Activated gamma-delta T cell treated with anti-CD3 and anti-CD28 coated beads, Interleukin-2, amount 50 U/mL, for 16 hours (primary cell): ENCODE data around the gene AURKAIP1.

Experiments used
- DNase-seq: peaks from one replicate; pipeline ENCODE4 v3.0.0-alpha.2; 2020; ENCODE audit warnings: low read depth

AURKAIP1 gene

DNA sequence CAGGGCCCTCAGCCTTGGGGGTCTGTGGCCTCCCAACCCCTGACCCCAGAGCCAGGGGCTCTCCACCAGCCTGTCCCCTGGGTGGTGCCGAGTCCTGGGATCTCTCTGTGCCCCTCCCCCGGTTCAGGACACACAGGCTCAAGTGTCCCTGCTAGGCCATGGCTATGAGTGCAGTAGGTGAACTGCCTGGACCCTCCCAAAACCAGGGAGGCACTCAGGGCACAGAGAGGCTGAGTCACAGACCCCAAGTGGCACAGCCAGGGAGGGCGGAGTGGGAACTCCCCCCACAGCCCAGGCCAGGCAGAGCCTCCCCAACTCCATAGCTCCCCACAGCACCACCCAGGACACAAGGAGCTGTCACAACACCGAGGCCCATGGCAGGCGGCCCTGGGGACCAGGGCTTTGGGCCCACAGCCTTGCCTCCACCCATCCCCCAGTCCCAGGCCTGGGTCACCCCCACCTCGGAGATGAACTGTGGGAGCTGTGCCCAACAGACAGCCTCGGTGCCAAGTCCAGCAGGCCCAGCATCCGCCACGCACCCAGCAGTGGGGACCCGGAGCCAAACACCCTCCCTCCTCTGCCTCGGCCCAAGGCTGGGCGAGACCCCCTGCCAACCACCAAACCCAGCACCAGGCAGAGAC, 29.0 kb downstream of the AURKAIP1 start:
- no peak for DNase-seq

DNA sequence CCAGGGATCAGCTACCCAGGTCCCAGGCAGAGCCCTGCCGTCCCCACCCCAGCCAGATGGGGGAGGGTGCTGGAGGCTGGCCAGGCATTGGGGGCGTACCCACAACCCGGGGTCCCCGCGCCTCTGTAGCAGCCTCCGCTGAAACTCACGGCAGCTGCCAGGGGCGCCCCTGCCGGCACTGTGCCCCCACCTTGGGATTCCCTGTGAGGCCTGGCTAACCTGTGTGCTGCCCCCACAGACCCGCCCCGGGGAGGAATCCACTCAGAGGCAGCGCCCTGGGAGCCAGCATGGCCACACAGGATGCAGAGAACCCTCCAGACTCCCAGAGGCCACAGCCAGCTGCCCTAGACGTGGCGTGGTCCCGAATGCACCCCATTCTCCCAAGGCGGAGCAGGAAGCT, 29.6 kb downstream of the AURKAIP1 start:
- DNase-seq, result no peak

DNA sequence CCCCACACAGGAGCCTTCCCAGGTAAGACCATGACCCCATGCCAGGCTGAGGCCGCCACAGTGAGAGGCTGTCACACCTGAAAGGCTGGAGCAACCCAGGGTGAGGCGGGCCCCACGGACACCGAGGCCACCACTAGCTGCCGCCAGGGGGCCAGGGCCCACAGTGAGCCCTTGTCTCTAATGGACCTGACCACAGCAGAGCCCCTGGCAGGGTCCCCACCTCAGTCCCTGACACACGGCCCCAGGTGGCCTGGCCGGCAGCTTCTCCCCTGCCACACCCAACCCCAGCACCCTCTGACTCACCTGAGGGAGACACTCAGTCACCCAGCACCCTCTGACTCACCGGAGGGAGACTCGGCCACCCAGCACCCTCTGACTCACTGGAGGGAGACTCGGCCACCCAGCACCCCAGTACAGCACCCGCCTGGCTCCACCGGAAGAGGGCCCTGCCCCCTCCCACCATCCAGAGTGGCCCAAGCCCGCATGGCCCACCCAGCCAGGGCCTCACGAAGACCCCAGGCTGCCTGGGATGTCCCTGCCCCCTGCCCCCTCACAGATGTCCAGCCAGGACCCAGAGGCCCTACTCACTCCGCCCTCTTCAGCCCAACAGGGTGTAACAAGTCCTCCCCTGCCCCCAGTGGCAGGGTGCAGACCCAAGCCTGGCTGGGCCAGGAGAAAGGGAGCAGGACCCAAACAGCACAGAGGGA, 30.2 kb downstream of the AURKAIP1 start:
- DNase-seq, result no peak

DNA sequence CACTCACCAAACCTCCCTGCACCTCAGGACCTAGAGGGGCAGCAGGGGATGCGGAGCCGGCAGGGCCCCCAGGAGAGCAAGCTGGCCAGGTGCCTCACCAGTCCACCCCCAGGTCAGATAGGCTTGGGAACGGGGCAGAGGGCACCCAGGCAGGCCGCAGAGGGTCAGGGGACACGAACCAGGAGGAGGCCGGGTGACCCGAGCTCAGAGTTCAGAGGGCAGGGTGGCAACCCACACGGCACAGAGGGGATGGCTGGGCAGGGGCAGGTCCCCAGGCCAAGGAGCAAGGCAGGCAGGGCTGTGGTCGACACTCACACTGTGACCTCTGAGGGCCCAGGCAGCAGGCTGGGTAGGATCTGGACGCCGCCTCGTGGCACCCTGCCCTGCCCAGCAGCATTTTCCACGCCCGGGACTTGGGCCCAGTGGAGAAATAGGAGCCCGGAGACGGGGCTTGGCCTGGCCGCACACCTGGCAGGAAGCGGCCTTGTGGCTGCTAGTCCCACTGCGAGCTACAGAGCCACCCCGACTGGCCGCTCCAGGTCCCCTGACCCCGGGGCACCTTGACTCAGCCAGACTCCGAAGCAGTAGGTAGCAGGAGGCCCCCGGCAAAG, 31.1 kb downstream of the AURKAIP1 start:
- no peak for DNase-seq

DNA sequence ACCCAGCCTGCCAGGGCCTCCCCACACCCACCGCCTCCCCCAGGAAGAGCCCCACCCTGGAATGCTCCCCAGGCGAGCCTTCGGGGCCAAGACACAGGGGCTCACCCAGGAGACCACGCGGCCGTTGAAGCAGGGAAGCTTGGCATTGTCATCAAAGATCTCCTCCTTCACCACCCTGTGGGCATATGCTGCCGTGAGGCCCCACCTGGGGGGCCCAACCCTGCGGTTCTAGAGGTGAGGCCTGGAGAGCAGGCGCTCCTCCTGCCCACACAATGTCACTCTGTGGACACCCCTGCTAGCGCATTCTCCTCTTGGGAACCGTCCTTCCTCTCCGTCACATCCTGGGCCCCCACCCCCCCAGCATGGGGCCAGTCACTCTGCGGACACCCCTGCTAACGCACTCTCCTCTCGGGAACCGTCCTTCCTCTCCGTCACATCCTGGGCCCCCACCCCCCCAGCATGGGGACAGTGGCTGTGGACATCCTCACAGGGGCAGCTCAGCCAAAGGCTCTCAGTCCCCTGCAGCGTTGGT, 32.4 kb downstream of the AURKAIP1 start:
- no peak for DNase-seq

DNA sequence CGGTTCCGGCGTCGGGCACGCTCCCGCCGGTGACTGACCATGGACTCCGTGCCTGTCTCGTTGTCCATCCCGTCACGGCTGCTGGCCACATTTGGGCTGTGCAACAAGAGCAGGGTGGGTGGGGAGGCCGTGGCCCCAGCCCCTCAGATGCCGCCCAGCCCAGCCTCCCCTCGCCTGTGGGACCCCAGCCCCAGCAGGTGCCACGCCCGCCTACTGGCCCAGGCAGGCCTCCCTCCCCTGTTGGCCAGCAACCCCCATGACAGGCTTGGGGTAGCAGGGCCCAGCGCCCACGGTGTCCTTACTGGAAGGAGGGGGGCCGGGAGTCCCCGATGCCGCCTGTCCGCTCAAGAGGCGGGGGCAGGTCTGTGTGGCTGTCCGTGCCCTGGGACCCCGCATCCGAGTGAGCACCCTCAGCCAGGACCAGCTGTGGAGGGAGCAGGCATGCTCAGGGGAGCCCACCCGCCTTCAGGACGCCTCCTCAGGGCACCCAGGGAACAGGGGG, 32.9 kb downstream of the AURKAIP1 start:
- no peak for DNase-seq

DNA sequence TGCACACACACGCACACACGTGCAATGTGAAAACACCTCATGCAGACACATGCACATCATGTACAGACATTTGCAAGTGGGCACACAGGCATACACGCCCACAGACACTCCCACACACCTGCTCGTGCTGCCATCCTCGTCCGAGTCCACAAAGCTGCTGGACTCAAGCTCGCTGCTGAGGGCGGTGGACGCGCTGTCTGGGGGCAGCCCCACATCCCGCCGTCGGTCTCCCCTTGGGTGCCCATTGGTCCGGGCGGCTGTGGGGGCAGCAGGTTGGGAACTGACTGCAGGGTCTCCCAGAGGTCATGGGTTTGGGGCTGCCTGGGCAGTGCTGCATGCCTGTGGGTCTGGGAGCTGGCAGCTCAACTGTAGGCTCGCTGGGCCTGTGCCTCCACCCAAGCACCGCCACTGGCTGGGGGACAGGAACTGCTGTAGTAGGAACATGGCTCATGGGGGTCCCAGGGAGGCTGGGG, 33.4 kb downstream of the AURKAIP1 start:
- no peak for DNase-seq

DNA sequence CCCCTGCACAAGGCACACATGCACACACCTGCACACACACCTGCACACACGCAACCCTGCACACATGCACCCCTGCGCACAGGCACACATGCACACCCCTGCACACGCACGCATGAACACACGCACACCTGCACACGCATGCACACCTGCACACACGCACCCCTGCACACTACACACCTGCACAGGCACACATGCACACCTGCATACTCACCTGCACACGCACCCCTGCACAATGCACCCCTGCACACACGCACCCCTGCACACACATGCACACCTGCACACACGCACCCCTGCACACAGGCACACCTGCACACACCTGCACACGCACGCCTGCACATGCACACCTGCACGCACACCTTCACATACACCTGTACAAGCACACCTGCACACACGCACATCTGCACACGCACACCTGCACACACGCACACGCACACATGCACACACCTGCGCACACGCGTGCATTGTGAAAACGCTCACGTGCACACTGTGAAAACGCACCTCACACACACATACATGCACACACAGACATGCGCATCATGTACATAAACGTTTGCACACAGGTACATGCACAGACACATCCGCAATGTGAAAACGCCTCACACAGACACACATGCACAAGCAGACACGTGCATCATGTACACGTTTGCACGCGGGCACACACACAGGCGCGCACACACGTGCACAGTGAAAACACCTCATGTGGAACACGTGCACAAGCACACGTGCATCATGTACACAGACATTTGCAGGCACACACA, 34.0 kb downstream of the AURKAIP1 start:
- DNase-seq, result no peak

DNA sequence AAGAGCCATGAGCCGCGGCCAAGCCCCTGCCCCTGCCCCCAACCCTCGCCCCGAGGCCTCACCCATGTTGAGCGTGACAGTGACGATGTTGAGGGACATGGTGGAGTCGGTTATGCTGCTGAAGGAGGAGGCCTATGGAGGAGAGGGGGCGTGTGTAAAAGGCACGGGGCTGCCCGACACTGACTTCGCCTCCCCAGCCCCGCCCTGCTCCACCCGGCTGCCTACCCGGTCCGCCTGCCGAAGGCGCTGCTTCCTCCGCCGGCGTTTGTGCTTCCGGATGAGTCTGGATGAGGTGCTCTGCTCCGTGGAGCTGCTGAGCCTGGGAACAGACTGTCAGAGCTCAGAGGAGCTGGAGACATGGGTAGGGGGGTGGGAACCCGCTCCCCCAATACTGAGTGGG, 34.8 kb downstream of the AURKAIP1 start:
- DNase-seq, result no peak

DNA sequence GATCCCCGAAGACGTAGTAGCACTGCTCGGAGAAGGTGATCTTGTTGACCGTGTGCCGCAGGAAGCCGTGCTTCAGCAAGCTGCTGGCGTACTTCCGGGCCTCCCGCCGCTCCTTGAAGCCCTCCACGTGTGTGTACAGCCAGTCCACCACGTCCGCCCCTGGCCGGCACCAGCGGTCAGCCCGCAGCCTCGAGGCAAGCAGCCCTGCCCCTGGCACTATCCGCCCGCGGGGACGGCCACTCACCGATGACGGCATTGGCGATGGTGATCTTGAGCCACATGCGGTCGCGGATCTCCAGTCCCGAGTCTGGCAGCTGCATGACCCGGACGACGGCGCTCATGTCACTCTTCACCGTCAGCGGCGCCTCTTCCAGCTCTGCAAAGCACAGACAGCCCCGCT, 36.7 kb downstream of the AURKAIP1 start:
- DNase-seq, result no peak

DNA sequence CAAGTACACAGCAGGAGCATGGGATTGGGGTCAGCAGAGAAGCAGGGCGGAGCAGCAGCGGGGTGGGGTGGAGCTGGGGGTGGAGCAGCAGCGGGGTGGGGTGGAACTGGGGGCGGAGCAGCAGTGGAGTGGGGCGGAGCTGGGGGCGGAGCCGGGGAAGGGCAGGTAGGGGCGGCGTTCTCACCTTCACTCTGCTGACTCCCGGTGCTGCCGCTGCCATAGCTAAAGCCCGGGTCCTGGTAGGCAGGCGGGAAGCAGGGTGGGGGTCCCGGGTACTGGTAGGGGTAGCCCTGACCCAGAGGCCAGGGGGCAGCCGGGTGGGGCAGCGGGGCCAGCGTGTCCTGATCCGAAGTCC, 37.2 kb downstream of the AURKAIP1 start:
- no peak for DNase-seq

DNA sequence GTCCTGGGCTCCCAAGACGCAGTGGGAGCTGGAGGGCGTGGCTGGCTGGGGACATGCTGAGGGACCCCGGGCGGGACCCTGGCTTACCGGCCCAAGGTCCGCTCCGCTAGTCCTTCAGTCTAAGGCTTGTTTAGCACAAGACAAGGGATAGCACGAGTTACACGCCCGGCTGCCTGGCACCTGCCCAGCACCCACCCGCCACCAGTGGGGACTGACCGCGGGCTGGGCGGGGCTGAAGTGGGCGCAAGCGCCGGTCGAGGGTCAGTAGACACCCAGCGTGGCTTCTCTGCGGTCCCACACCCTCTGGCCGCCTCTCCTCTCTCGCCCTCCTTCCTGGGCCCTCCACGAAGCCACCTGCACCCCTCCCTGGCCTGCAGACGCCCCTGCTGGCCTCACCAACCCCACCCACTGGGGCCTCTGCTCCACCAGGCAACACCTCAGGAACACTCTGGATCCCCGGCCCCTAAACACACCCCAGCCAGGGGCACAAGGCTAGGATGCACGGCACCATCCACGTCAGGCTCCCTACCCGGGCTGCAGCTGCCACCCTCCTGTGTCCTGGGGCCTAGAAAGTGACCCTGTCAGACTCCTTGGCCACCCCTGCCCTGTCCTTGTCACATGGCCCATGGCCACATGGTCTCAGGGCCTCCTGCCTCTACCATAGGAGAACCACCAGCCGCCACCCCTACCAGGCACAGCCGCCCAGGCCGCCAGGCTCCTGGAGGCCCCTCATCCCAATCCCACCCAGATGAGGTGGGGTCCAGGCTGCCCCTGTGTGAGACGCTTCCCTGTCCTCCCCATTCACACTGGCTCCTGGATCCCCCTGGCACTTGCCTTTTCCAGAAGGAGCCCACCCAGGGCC, 37.8 kb downstream of the AURKAIP1 start:
- DNase-seq, result no peak

DNA sequence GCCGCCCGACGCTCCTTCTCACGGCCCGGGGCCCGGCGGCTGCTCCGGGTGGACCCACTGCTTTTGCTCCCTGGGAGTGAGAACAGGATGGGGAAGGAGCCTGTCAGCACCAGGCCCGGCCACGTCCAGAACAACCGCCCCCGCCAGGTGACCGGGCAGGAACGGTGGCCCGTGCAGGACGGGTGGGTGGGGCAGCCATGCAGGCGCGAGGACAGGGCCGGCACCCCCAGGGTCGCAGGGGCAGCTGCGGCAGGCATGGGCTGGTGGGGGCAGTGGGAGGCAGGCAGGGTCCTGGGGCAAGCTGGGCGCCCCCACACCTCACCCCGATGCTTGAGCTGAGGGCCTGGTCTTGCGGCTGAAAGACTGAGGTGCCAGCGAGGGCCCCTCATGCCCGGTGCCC, 38.6 kb downstream of the AURKAIP1 start:
- no peak for DNase-seq

DNA sequence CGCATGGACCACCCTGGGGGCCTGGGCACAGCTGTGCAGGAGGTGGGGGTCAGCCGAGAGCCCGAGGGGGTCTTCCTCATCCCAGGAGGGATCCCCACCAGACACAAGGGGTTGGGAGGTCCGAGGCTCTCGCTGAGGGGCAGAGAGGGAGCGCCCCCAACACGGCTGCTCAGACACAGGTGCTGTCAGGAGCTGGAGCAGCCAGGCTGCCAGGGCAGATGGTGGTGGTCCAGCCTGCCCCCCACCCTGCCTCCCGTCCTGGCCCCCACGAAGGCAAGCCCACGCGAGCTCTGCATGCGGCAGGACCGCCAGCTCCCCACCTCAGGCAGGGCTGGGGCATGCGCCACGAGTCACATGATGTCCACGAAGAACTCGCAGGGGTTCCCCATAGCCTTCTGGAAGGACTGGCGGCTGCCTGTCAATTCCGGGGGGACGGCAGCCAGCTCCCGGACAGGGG, 39.2 kb downstream of the AURKAIP1 start:
- DNase-seq, result no peak

DNA sequence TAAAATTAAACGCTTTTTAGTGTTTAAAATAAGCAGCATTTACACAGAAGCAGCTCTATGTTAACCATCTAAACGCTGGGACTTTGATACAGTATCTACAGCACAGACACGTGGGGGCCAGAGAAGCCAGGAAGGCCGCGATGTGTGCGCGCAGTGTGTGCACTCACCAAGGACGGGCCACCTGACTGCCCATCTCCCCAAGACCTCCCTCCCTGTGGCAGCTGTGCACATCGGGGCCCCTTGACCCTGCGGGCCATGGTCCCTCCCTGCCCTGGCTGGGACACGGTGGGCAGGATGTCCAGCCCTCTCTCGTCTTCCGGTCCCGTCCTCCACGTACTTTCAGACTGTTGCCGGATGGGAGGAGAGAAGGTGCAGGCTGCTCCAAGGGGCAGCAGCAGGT, 39.7 kb downstream of the AURKAIP1 start:
- DNase-seq, result no peak

DNA sequence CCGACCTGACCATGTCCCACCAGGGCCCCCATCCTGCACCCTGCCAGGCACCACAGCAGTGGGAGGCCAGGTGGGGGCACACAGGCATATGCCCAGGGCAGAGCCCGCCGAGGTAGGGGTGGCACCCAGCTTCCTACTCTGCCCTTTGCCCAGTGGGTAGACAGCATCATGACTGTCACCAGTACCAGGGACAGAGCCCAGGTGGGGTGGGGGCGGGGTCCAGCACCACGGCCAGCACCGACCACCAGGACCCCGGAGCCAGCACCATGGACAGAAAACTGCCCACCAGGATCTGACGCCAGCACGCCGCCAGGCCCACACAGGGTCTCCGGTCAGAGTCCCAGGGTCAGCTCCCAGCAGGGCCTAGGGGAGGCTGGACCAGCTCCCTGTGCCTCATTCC, 40.2 kb downstream of the AURKAIP1 start:
- DNase-seq, result no peak

DNA sequence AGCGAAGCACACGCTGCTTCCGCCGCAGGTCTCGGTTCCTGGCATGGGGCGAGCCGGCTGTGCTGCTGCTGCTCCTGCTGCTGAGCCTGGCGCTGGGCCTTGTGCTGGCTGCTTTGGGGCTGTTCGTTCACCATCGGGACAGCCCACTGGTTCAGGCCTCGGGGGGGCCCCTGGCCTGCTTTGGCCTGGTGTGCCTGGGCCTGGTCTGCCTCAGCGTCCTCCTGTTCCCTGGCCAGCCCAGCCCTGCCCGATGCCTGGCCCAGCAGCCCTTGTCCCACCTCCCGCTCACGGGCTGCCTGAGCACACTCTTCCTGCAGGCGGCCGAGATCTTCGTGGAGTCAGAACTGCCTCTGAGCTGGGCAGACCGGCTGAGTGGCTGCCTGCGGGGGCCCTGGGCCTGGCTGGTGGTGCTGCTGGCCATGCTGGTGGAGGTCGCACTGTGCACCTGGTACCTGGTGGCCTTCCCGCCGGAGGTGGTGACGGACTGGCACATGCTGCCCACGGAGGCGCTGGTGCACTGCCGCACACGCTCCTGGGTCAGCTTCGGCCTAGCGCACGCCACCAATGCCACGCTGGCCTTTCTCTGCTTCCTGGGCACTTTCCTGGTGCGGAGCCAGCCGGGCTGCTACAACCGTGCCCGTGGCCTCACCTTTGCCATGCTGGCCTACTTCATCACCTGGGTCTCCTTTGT, 41.3 kb downstream of the AURKAIP1 start:
- DNase-seq, result no peak

DNA sequence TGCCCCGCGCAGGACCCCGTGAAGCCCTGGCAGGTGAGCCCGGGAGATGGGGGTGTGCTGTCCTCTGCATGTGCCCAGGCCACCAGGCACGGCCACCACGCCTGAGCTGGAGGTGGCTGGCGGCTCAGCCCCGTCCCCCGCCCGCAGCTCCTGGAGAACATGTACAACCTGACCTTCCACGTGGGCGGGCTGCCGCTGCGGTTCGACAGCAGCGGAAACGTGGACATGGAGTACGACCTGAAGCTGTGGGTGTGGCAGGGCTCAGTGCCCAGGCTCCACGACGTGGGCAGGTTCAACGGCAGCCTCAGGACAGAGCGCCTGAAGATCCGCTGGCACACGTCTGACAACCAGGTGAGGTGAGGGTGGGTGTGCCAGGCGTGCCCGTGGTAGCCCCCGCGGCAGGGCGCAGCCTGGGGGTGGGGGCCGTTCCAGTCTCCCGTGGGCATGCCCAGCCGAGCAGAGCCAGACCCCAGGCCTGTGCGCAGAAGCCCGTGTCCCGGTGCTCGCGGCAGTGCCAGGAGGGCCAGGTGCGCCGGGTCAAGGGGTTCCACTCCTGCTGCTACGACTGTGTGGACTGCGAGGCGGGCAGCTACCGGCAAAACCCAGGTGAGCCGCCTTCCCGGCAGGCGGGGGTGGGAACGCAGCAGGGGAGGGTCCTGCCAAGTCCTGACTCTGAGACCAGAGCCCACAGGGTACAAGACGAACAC, 42.1 kb downstream of the AURKAIP1 start:
- no peak for DNase-seq

DNA sequence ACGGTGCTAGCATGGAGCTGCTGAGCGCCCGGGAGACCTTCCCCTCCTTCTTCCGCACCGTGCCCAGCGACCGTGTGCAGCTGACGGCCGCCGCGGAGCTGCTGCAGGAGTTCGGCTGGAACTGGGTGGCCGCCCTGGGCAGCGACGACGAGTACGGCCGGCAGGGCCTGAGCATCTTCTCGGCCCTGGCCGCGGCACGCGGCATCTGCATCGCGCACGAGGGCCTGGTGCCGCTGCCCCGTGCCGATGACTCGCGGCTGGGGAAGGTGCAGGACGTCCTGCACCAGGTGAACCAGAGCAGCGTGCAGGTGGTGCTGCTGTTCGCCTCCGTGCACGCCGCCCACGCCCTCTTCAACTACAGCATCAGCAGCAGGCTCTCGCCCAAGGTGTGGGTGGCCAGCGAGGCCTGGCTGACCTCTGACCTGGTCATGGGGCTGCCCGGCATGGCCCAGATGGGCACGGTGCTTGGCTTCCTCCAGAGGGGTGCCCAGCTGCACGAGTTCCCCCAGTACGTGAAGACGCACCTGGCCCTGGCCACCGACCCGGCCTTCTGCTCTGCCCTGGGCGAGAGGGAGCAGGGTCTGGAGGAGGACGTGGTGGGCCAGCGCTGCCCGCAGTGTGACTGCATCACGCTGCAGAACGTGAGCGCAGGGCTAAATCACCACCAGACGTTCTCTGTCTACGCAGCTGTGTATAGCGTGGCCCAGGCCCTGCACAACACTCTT, 42.8 kb downstream of the AURKAIP1 start:
- DNase-seq, result no peak
